RWPE1 (cell line): ENCODE measurements around the gene TOPBP1.

Experiments used
- CTCF ChIA-PET: fragments of 350-600 bp; sonication (Branson Sonifier 250); formaldehyde crosslinking; extraction: SDS; loops from one replicate; lab custom pipeline; 2021; lab: Yijun Ruan, JAX
- POLR2A ChIA-PET: fragments of 400-600 bp; formaldehyde crosslinking; extraction: SDS; loops from one replicate; lab custom pipeline; 2020; ENCODE audit warnings: antibody characterized with exemption; ENCODE audit not compliant: low non-redundant PET; lab: Yijun Ruan, JAX
- DNase-seq: peaks from one replicate; pipeline ENCODE4 v3.0.0; 2012; ENCODE audit warnings: low spot score
- H3K27ac ChIP-seq: fragments of 450-650 bp; 2 replicates; pipeline ENCODE4 v1.5.1; 2017
- TF ChIP-seq, protein P1 (sequence below): fragments of 450-650 bp; conservative IDR thresholded peaks from 2 replicates; pipeline ENCODE4 v1.5.1; 2017; ENCODE audit warnings: low read depth, mild to moderate bottlenecking

Gene TOPBP1

DNA sequence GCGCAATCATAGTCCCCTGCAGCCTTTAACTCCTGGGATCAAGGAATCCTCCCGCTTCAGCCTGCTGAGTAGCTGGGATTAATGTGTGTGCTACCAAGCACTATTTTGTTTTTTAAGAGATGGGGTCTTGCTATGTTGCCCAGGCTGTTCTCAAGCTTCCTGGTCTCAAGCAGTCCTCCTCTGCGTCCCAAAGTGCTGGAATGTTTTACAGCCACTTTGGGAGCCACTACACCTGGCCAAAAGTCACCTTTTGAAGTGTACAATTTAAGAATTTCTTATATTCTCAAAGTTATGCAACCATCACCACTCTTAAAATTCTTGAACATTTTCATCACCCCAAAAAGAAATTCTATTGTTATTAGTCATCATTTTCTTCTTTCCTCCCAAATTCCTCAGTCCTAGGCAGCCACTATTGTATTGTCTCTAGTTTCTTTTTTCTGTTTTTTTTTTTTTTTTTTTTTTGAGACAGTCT is 70.4 kb downstream of the TOPBP1 start:
- TF ChIP-seq, protein P1, sequence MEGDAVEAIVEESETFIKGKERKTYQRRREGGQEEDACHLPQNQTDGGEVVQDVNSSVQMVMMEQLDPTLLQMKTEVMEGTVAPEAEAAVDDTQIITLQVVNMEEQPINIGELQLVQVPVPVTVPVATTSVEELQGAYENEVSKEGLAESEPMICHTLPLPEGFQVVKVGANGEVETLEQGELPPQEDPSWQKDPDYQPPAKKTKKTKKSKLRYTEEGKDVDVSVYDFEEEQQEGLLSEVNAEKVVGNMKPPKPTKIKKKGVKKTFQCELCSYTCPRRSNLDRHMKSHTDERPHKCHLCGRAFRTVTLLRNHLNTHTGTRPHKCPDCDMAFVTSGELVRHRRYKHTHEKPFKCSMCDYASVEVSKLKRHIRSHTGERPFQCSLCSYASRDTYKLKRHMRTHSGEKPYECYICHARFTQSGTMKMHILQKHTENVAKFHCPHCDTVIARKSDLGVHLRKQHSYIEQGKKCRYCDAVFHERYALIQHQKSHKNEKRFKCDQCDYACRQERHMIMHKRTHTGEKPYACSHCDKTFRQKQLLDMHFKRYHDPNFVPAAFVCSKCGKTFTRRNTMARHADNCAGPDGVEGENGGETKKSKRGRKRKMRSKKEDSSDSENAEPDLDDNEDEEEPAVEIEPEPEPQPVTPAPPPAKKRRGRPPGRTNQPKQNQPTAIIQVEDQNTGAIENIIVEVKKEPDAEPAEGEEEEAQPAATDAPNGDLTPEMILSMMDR: no peak
- peak overlapping the region; percentile 75 for H3K27ac ChIP-seq
- CTCF ChIA-PET: interaction anchor here (0.6 kb wide), 1 partner anchor 167 kb away, joined by 3 read pairs; no protein-coding TSS in a partner anchor
- POLR2A ChIA-PET: no interaction called here
- peak; percentile 49 for DNase-seq

DNA sequence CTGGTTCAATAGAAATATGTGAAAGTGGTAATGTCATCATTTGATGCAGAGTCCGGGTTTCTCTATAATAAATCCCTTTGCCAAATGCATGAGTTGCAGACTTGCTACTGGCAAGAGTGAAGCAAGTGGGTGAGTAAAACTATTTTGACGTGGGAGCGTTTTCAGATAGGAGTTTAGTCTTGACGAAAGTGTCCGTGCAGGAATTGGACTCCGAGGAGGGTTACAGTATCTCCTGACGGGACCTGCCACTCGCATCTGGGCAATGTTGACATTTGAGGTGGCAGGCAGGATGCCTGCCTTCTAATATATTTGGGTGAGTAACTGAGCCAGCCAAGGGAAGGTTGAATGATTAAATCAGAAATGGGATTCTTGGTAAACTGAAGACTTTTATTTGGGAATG is 72.2 kb downstream of the TOPBP1 start:
- CTCF ChIA-PET: no interaction called here

DNA sequence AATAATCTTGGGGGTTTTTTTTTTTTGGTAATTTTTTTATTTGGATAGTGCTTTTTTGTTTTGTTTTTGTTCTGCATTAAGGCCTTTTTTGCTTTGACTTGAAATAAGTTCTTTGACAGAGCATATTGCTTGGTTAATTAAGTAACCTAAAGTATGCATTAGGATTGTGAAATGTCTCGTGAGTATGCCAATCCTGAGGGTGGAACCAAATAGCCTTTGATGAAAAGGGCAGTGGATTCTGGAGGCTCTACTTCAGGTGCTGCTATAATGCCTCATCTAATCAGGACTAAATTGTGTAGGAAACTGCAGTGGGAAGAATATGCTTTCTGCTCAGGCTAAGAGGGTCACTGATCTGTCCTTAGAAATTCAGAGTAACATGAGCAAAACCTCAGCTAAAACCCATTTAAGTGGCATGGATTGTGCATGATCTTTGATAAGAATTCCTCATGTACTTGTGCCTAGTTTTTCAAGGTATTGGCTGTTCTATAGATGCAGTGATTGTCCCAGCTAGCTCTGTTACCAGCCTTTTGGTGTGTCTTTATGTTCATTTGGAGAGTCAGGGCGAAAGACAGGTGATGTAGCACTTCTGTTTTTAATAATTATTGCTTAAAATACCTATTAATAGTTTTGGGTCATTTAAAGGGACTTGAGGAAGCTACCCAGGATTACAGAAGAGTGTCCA is 72.8 kb downstream of the TOPBP1 start:
- ChIA-PET POLR2A (no interaction called here), CTCF (no interaction called here)
- no peak for DNase-seq
- H3K27ac ChIP-seq: no peak overlapping the region
- TF ChIP-seq, protein P1: no peak

More for the DNA sequence above, 72.2 kb downstream of the TOPBP1 start:
- TF ChIP-seq, protein P1: no peak
- no peak overlapping the region for H3K27ac ChIP-seq
- POLR2A ChIA-PET: no interaction called here
- DNase-seq: no peak

DNA sequence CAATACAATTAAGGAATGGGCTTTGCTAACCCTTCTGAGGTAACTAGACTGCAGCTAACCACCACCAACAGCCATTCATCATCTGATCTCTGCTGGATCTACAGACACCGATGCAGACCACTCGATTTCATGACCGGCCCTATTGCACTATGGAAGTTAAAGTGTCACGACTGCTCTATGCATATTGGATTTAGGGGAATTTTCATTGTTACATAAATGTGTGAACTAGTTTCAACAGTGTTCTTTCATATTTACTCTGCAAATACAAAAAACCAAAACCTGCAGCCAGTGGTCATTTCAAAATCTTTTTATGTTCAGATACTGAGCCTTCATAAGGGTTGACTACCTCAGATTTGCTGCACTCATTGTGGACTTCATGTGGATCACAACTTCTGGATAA is 73.7 kb downstream of the TOPBP1 start:
- ChIA-PET CTCF (interaction anchor here (0.6 kb wide), 1 partner anchor 8 kb away, joined by 3 read pairs; no protein-coding TSS in a partner anchor), POLR2A (no interaction called here)
- H3K27ac ChIP-seq: no peak overlapping the region
- TF ChIP-seq, protein P1: no peak
- DNase-seq: no peak

DNA sequence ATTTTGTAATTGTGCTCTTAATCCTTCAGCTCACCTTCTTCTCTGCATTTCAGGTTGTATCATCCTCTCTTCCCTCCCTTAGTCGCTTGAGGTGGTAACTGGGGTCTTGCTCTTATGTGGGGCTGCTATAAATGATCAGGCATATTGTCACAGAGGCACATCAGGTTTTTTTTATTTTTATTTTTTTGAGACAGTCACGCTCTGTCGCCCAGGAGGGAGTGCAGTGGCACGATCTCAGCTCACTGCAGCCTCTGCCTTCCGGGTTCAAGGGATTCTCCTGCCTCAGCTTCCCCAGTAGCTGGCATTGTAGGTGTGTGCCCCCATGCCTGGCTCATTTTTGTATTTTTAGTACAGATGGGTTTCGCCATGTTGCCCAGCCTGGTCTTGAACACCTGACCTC is 78.3 kb downstream of the TOPBP1 start:
- TF ChIP-seq, protein P1: no peak
- ChIA-PET CTCF (no interaction called here), POLR2A (no interaction called here)
- no peak overlapping the region for H3K27ac ChIP-seq
- DNase-seq: no peak

DNA sequence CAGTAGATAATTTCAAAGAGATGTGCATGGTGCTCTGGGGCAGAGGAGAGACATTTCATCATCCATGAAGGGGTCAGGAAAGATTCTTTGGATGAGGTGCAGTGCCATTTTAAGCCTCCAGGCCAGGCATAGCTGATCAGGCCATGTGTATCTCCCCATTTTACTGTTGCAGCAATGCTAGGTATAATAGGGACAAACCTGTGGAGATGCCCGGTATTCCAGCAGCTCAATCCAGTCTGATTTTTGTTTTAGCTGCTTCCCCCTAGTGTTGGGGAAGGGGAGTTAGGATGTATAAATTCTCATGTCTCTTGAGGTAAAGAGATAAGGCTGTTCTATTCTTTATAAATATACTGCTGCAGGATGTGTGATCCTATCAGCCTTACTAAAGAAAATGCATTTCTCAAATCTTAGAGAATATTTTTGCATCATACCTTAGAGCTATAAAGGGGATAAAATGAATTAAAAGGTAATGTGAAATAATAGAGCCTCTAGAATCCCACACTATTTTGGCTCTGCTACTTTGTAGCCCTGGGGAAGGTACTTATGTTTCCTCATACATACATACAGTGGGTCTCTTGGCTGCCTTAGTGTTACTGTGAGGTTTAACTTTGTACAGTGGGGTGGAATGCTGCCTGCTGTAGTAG is 83.1 kb downstream of the TOPBP1 start:
- POLR2A ChIA-PET: interaction anchor here (0.6 kb wide), 1 partner anchor 15 kb away, joined by 3 read pairs; no protein-coding TSS in a partner anchor
- no peak overlapping the region for H3K27ac ChIP-seq
- TF ChIP-seq, protein P1: peak; percentile 60
- peak; percentile 42 for DNase-seq
- CTCF ChIA-PET: interaction anchor here (0.7 kb wide), 2 partner anchors 8 to 105 kb away, joined by 3 to 4 read pairs; no protein-coding TSS in a partner anchor
